Measurements from ENCODE around the gene MOV10.

Gene MOV10

DNA sequence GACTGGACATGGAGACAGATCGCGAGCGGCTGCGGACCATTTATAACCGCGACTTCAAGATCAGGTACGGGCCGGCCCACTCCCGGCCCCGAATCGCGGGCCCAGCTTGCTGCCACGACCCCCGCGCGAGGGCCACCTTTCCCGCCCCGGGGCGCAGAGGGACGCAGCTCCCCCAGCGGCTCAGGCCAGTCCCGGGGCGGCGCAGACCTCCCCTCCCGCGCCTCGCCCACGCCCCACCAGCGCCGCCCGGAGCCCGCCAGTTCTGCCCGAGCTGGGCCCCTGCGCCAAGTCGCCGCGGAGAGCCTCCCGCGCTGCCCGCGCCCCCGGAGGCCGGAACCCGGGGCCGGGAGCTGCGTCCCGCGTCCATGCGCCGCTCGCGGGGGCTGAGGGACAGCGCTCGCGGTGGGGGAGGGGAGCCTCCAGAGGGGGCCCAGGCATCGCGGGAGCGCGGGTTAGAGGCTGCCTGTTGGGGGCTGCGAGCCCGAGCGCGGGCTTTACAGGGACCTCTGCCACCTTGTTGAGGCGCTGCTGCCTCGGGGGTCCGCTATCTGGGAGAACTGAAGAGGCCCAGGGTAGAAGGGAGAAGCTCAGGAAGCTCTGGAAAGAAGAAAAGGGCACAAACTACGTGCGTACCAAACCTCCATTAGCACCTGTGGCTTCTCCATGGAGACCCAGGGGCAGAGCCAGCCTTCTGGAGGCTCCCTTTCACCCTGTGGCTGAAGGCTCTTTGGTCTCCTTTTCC is 698 bp downstream of the MOV10 start:
- DNase-seq, result peak; percentile 34

DNA sequence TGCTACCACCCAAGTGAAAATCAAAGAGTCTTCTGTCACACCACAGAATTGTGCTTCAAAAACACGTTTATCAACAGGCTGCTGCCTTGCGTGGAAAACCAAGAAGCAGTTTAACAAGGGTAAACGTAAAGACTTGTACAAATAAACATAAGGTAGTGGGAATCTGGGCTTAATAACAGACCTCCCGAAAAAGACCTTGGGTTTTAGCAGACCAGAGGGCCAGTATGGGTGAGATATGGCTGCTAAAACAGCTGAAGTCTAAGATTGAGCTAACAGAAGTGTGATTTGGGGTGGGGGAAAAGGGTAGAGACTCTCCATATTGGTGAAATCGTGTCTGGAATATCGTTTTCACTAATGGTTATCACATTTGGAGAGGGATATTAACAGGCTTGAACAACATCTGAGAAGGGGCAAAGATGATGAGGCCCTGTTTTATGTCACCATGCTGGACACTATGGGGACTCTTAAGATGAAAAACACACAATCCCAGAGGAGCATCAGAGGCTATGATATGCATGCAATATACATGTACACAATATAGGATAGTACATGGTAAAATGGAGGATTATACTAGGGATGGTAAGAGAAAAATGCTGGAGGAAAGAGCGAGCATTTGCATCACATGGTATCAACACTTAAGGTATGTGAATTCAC is 1.4 kb downstream of the MOV10 start:
- DNase-seq, result no peak

DNA sequence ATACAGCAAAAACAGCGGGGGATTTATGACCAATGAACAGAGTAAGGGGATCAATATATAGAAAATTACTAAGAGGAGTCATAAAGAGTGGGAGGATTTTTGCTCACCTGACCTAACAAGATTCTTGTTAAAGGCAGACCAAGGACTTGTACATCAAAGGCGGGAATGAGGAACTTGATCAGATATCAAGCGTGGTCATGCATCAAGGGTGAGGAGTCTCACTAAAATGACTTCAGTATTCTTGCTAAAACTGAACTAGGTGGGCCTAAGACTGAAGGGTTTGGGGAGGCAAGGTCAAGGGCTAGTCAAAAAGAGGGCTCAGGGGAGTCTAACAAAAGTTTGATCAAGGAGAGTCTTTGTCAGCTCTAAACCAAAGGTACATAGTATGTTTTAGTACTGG is 2.1 kb downstream of the MOV10 start:
- DNase-seq, result no peak

- no peak for DNase-seq
Measured at GRCh38 chr1:112677501-112677900, 3.0 kb downstream of the MOV10 start.

- no peak for DNase-seq
Measured at GRCh38 chr1:112678605-112679004, 4.1 kb downstream of the MOV10 start.

DNA sequence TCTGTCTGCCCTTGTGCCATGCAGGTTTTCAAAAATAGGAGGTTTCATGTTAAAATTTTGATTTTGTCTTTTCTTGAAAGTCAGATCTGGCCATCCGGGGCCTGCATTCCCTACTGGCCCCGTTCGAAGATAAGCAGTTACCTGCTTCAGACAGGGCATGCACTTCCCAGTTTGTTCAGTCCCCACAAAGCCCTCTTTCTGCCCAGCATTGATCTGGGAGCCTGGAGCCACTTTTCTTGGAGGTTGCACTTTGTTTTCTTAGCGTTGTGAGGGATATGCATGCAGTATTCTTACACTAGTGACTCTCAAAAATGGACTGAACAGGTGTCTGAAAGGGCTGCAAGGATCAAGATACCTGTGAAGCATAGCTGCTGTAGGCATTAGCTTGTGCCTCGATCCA is 11.5 kb downstream of the MOV10 start:
- DNase-seq, result no peak

DNA sequence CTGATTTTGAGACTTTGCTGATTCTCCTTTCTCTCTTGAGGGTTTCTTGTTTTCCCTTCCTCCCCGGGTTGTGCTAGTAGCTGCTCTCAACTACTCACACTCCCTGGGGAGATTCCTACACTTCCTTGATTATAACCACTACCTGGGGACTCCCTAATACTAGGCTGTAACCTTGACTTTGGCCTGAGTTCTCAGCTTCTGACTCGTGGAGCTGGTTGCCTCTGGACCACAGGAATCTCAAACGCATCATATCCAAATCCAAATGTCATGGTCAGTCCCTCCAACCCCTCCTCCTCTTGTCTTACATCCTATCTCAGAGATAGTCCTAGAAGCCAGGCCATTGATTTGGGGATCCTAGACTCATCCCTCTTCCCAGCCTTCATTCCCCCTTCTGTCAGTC is 12.0 kb downstream of the MOV10 start:
- no peak for DNase-seq

- DNase-seq, result no peak
Measured at GRCh38 chr1:112686835-112687234, 12.4 kb downstream of the MOV10 start.

- no peak for DNase-seq
Measured at GRCh38 chr1:112687361-112687760, 12.9 kb downstream of the MOV10 start.

DNA sequence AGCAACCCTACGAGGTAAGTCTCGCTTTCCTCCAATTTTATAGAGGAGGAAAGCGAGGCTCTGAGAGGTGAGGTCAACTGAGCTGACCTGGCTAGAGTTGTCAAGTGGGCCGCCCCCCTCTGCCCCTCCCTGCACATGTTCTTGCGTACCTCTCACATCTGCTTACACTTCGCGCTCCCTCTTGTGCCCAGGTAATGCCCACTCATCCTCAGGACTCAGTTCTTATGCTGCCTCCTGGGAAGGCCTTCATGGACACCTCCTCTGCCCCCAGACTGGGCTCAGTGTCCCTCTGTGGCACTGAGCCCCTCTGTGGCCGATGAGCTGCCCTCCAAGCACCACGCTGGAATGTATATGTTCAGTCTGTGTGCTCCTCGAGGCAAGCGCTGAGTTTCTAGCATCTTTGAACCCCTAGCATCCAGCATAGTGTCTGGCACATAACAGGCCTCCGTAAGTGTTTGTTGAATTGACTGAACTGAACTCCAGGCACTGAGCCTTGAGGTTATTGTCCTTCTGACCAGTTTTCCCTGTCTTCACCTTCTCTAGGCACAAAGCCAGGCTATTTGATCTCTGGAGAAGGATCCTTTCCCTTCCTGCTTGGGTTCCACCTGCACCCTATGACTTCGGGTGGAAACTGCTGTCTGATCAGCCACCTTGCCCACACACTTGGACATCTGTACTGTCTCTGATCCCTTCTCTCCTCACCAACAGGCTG is 13.5 kb downstream of the MOV10 start:
- DNase-seq, result no peak

DNA sequence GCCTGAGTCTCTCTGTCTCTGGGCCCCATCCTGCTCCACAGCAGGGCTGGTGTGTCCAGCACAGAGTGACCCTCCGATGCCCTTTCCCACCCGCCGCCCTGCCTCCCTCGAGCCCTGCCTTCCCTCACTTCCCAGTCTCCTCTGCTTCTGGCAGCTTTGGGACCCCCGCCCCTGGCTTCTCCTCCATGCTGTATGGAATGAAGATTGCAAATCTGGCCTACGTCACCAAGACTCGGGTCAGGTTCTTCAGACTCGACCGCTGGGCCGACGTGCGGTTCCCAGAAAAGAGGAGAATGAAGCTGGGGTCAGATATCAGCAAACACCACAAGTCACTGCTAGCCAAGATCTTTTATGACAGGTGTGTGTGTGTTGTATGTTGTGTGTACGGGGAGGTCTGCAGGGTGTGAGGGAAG is 14.3 kb downstream of the MOV10 start:
- no peak for DNase-seq

DNA sequence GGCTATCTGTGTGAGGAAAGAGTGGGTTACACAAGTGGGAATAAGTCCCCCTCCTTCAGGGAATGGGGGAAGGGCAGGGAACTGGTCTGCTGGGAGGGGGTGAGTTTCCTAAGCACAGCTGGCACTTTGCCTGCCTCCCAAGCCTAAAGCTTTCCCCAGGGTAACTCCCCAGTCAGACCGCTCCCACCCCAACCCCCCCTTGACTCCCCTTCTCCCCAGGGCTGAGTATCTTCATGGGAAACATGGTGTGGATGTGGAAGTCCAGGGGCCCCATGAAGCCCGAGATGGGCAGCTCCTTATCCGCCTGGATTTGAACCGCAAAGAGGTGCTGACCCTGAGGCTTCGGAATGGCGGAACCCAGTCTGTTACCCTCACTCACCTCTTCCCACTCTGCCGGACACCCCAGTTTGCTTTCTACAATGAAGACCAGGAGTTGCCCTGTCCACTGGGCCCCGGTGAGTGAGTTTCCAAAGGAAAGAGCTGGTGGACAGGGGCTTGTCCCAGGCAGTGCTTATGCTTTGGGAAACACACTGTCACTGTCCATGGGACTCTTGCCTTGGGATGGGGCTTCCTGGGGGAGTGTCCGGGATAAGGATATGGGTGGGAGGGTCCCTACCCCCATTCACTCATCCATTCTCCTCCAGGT is 14.9 kb downstream of the MOV10 start:
- no peak for DNase-seq

GRCh38 chr1:112689842-112690237 is 15.4 kb downstream of the MOV10 start:
- no peak for DNase-seq

DNA sequence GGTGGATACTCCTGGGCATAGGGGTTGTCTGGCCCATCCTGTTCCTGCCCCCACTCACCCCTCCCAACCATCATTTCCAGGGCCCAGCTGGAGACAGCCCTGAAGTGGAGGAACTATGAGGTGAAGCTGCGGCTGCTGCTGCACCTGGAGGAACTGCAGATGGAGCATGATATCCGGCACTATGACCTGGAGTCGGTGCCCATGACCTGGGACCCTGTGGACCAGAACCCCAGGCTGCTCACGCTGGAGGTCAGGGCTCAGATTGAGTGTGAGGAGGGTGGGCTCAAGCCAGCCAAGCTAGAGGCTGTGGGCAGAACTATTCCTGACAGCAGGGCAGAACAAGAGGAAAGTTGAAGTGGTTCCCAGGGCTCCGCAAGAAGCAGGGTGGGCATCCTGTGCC is 18.2 kb downstream of the MOV10 start:
- DNase-seq, result no peak

- no peak for DNase-seq
Measured at GRCh38 chr1:112693821-112694220, 19.4 kb downstream of the MOV10 start.

- no peak for DNase-seq
Measured at GRCh38 chr1:112694363-112694929, 20.0 kb downstream of the MOV10 start.

DNA sequence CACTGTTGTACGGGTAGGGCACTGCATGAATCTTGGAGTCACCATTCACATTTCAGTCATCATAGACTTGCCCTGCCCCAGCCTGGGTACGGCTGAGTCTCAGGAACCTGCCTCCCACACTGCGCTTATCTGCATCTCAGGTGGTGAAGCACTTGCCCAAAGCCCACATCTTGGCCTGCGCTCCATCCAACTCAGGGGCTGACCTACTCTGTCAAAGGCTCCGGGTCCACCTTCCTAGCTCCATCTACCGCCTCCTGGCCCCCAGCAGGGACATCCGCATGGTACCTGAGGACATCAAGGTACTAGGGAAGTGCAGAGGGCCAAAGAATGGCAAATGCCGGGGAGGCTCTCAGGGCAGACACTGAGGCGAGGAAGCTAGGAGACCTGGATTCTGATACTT is 20.8 kb downstream of the MOV10 start:
- no peak for DNase-seq

DNA sequence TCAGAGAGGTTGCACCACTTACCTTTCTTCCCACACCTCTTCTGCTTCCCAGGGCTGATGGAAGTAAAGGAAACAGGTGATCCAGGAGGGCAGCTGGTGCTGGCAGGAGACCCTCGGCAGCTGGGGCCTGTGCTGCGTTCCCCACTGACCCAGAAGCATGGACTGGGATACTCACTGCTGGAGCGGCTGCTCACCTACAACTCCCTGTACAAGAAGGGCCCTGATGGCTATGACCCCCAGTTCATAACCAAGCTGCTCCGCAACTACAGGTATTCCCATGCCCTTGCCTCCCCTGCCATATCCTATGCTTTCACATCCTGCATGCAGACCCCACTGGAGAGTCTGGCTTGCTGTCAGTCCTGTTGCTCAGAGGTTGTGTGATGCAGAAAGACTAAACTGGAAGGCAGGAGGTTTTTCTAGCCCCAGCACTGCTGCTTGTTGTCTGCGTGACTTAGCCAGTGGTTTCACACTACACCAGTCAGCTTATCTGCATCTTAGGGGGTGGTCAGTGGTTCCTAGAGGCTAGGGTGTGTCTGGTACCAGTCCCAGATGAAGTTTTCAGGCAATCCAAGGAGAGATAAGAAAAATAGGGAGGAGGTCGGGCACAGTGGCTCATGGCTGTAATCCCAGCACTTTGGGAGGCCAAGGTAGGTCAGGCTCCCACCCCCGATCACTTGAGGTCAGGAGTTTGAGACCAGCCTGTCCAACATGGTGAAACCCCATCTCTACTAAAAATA is 22.3 kb downstream of the MOV10 start:
- no peak for DNase-seq

- DNase-seq, result no peak
Measured at GRCh38 chr1:112697781-112698201, 23.3 kb downstream of the MOV10 start.

DNA sequence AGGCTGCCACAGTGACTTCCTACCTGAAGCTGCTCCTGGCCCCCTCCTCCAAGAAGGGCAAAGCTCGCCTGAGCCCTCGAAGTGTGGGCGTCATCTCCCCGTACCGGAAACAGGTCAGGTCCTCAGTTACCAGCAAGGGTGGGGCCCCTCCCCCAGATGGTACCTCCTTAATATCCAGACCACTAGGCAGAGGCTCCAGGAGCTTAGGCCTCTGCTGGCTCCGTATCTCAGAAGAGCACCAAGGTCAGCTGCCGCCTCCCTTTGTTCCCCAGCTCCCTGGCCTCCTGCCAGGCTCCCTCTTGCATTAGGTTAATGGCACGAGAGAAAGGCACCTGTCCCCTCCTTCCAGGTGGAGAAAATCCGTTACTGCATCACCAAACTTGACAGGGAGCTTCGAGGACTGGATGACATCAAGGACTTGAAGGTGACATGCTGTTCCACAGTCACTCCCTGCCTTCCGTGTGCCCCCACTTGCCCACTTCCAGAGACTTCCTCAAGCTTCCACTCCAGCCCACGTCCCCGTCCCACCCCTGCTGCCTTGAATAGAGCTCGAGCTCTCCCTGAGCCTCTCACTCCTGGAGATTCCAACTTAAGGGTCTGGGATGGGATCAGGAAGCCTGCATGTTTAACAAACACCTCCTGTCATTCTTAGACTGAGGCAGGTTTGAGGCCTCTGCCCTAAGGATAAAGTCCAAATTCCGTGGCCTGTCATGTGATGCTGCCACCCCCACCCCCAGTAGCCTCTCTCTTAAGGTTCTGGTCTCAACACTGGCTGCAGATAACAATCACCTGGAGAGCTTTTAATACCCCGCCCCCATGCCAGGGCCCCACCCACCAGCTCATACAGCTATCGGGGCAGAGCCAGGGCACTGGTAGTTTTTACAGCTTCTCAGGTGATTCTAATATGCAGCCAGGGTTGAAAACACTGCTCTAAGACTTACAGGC is 24.2 kb downstream of the MOV10 start:
- DNase-seq, result no peak

All from T-helper 9 cell (primary cell).